Glomerular endothelial cell (primary cell): Measurements from ENCODE around the gene STK25. TPM values are rescaled to one million over a fixed set of nuclear protein-coding genes. Genes with fewer than 3 reads are reported as not detected.
"Not testable (repeated sequence)": the region's sequence is repeated elsewhere in the genome, so short reads cannot be mapped to it uniquely, and the experiment has no call there.

Experiments
- DNase-seq: peaks from one replicate; pipeline ENCODE4 v3.0.0-alpha.2; 2011; ENCODE audit warnings: low read depth, low spot score; ENCODE audit errors: extremely low read depth
- total RNA-seq: library from RNA; depleted of rRNA; stranded (reverse); fragments of >200 nt; gene quantifications from 2 replicates; pipeline ENCODE4 v1.2.3, GENCODE V29; 2015

Gene STK25
- total RNA-seq, 1 donor from 2014 or later, result 334 TPM

DNA sequence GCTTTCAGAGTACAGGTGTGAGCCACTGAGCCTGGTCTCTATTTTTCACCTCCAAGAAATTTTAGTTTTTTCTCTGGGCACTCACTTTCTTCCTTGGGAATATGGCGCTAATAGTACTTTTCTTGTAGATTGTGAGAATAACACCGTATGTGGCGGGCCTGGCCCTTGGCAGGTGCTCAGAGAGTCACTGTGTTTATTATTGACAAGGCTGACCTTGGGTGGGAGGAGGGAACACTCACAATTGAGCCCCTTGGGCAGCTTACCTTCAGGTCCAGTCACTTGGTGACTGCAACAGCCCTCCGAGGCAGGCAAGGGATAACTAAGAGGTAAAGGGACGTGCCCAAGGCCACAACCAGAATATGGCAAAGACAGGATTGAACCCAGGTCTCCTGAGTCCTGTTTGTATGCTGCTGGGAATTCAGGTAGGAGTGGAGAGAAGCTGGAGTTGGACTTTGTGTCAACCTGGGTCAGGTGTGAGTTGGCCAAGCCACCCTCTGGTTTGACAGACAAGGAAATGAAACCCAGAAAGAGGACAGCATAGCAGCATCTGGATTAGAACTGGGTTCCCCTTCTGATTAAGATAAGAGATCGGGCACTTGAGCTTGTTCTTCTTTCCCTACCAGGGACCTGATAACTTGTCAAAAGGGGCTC, 2.8 kb upstream of the STK25 start:
- no peak for DNase-seq

DNA sequence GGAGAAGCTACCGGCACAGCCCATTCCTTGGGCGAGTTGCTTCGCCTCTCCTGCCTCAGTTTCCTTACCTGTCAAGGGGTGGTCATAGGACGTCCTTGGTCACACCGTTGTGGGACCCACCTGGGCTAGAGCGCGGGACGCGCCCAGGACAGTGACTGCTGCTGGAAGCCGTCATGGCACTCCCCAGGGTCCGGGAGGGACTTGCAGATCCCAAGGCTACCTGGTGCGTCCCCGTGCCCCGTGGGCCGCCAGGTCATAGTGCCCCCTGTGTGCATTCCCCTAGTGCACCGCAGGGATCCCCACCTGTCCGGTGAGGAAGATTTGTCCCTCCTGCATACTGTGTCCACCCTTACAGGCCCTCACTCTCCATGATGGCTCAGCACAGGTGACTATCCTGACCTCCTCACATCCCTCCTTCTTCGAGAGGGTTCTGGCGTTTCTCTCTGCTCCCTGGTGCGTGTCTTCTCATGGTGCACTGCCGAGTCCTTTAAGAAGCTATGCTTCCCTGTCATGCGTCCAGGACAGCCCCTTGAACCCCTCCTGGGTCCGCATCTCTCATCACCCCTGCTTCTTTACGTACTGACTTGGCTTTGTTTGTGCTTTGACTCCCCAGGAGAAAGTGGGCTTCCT, 886 bp upstream of the STK25 start:
- no peak for DNase-seq

DNA sequence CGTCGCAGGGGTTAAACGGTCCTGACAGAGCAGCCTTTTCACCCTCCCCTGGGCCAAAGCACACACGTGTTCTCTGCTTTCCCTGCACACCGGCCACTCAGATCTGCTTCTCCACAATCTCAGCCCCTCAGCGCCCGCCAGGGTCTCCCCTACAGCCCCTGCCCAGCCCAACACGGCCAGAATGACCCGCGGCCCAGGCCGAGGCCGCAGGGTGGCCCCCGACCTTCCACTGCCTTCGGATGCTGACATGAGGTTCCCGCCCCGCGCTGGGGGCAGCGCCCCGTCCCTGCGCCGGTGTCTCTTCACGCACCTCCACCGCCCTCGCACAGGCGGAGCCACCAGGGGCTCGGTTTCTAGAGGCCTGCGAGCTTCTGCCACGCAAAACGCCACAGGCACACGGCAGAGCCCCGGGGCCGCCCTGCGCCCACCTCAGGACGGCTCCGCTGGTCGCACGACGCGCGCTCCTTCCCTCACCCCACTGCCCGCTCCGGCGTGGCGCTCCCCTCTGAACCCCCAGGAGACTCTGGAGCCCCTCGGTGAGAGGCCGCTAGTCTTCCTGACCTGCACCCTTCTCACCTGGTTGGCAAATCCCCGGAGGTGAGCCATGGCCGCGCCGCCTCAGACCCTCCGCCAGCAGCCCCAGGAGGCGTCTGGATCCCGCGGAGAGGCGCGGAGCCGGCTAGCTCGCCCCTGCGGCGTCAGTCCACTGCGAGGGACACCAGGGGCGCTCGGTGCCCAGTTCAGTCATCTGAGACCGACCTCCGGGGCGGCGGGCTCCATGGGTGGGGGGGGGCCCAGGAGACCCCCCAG, 749 bp downstream of the STK25 start:
- DNase-seq, result no peak

DNA sequence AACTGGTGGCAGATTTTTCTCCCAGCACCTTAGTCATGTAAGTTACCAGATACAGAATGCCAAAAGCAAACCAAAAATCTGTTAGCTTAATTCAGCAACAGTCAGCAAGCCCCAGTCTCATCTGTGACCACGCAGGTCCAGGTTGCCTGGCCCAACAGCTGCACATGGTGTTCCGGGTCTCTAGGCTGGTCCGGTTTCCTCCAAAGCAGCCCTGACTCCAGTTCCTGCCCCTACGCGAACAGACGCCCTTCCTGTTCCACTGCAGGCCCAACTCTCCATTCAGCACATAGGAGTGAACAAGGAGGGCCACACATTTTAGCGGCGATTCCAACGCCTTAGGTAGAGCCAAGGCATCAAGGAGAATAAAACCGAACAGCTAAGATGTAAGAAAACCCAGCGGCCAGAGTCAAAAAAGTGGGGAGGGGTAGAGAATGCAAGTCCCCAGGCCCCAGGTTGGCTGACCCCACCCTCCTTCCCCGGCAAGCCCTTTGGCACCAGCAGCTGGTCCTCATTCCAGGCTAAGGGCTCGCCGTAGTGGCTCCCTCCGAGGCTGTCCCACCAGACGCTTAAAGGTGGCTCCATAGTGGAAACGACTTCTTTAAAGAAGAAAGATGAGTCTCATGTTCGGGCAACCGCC, 1.5 kb downstream of the STK25 start:
- DNase-seq, result no peak

DNA sequence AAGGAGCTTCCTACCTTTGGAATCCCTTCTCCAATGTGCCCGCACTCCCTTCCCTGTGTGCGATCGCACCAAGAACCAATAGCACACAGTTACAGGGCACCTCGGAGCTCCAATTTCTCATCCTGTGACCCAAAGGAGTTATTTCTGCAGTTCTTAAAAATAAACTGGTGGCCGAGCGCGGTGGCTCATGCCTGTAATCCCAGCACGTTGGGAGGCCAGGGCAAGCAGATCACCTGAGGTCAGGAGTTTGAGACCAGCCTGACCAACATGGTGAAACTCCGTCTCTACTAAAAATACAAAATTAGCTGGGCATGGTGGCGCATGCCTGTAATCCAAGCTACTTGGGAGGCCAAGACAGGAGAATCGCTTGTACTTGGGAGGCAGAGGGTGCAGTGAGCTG, 2.1 kb downstream of the STK25 start:
- not testable (repeated sequence) for DNase-seq

DNA sequence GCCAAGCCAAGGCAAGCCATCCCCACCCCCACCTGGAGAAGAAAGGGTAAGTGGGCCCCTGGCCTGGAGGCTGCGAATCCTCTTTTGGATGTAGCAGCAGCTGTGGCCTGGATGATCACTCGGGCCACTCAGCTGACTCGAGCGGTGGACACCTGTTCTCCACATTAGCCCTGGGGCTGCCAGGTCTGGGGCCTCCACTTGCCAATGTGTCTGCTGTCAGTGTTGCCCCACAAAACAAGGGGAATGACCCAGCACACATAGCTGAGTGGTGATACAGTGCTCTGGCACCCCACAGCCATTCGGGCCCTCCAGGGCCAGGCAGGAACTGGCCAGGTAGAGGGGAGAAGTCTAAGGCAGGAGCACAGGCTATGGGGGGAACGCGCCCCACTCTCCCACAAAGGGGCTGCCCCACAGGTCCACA, 2.6 kb downstream of the STK25 start:
- no peak for DNase-seq

DNA sequence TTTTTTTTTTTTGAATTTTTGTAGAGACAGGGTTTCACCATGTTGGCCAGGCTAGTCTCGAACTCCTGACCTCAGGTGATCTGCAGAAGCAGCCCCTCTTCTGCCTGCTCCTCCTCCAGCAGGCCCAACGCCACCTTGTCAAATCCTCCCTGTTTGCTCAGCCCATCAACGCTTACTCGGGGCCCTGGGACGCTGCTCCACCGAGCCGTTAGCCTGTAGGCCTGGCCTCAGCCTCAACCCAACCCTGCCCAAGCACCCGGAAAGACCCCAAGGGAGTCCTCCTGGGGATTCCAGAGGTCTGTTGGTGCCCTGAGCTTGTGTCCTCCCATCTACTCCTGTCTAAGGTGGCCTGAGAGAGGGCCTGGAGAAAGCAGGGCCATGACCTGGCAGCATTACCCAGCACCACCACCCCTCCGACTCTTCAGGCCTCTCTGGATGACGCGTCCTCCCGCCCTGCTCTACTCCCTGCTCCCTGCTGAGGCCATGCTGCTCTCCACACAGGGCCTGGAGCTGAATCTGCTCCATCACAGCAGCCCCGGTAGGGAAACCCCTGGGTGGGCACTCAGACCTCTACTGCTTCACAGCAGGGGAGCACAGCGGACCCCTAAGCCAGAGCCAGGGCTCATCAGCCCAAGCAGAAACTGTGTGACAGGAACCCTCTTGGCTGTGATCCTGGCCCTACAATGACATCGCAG, 3.2 kb downstream of the STK25 start:
- no peak for DNase-seq

DNA sequence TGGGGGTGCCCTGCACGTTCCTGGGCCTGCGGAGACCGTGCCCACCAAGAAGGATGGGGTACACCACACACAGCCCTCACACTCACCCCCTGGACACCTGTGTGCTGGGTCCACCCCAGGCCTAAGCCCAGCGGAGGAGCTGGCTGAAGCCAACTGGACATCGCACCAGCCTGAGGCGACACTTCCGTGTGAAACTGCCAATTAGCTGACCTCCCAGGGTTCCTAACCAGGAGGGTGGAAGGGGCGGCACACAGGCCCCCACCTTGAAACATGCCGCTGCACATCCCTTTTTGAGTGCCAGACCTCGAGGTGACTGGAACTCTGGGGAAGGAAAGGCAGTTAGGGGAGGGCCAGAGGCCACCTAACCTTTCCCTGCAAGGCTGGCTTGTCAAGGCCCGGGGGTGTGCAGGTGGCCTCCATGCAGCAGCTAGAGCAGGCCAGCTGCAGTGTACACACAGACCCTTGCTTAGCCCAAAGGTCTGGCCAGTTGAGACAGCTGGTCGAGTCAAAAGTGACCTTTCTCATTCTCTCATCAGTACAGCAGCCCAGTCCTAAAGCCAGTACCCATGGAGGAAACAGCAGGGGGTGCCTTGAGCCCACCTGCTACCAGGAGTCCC, 4.5 kb downstream of the STK25 start:
- DNase-seq, result no peak

DNA sequence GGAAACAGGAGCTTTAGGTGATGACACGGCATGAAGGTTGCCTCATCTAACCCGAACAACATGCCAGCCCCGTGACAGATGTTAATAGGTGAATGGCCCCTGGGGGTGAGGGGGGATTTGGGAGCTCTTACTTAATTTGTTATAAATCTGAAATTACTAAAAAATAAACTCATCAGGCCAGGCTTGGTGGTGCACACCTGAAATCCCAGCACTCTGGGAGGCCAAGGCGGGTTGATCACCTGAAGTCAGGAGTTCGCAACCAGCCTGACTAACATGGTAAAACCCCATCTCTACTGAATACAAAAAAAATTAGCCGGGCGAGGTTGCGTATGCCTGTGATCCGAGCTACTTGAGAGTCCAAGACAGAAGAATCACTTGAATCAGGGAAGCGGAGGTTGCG, 6.1 kb downstream of the STK25 start:
- no peak for DNase-seq

DNA sequence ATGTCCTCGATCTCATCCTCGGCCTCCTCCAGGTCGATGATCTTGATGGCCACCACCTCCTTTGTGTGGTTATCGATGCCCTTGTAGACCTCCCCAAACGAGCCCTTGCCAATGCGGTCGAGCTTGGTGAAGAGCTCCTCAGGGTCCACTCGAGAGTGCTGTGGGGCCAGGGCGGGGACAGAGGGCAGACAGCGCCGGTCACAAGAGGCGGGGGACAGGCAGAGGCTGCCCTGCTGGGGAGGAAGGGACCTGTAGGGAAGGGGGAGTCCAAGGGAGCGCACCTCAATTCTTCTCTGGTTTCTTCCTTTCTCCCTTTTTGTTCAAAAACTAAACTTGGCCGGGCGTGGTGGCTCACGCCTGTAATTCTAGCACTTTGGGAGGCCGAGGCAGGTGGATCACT, 6.8 kb downstream of the STK25 start:
- DNase-seq, result no peak

DNA sequence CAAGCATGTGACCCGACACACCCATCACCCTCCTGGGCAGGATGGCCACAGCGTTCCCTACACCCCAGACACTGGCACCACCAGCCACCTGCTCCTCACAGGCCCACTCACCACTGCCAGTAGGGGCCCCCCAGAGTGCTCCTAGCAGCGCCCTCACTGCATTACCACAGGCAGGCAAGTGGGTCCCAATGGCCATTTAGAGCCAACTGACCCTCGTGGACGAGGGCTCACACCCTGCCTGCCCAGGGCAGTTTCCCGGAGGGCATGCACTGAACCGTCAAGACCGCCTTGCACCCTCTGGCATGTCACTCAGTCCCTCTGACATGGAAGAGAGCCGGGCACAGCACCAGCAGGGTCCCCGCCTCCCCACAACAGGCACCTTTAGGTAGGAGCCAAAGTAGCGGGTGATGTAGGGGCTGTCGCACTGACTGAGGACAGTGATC, 7.3 kb downstream of the STK25 start:
- DNase-seq, result no peak

DNA sequence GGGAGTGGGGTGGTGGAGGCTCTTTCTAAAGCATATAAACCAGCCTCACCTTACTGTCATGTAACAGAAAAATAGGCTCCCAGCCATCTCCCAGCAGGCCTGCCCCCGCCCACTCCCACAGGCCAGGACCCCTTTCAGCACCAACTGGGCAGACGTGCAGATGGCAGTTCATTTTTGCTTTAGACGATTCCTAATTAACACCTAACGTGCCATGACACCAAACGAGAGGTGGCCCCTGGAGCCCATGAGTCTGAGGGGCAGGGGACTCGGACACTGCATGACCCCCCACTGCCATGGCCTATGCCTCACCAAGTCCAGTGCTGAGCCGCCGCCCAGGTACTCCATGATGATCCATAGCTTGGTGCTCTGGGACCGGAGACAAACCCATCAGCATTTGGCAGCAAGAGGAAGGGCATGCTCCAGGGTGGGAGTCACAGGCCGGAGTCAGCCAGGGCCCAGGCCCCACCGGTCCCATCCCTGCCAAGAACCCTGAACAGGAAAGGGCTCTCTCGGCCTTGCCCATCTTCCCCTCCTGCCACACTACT, 7.9 kb downstream of the STK25 start:
- no peak for DNase-seq

DNA sequence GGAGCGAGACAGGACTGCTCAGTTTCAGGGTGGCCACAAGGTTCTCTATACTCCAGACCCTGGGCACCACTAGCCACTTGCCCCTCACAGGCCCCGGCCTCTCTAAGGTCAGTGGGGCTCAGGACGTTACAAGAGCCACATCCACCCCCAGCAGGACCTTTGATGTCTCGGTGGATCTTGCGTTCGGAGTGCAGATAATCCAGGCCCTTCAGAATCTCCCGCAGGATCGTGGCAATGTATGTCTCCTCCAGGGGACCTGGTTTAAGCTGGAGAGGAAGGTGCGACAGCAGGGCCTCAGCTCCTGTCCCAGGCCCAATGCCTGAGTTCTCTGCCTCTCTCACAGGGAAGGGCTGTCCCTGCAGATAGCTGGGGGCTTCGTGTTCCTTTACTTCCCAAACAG, 8.4 kb downstream of the STK25 start:
- no peak for DNase-seq

DNA sequence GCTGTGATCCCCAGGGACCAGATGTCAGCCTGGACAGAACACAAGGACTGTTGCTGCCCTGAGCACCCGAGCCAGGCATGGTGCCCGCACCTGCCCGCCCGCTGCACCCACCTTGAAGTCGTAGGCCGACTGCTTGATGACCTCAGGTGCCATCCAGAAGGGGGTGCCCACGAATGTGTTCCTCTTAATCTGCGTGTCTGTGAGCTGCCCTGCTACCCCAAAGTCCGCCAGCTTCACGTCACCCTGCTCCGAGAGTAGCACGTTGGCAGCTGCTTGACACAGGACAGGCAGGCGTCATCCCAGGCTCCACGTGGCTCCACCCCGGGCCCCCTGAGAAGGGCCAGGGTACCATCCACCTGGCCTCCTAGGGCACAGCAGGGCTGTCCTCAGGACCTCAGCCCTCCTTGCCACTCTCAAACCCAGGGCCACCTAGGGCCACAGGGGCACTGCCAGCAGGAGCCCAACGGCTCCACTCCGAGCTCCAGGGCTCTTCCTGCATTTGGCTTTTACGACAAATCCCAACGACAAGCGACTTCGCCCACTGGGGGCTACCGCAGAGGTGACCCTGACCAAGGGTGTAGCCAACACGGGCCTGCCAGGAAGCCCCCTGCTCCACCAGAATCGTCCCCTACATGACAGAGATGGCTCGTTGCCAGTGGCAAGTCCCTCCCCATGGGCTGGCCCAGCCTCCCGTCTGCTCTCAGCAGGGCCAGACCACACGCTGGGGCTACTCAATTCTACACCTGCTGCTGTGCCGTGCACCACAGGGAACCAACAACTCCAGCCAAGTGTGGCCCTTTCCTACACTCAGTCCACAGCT, 9.0 kb downstream of the STK25 start:
- no peak for DNase-seq

DNA sequence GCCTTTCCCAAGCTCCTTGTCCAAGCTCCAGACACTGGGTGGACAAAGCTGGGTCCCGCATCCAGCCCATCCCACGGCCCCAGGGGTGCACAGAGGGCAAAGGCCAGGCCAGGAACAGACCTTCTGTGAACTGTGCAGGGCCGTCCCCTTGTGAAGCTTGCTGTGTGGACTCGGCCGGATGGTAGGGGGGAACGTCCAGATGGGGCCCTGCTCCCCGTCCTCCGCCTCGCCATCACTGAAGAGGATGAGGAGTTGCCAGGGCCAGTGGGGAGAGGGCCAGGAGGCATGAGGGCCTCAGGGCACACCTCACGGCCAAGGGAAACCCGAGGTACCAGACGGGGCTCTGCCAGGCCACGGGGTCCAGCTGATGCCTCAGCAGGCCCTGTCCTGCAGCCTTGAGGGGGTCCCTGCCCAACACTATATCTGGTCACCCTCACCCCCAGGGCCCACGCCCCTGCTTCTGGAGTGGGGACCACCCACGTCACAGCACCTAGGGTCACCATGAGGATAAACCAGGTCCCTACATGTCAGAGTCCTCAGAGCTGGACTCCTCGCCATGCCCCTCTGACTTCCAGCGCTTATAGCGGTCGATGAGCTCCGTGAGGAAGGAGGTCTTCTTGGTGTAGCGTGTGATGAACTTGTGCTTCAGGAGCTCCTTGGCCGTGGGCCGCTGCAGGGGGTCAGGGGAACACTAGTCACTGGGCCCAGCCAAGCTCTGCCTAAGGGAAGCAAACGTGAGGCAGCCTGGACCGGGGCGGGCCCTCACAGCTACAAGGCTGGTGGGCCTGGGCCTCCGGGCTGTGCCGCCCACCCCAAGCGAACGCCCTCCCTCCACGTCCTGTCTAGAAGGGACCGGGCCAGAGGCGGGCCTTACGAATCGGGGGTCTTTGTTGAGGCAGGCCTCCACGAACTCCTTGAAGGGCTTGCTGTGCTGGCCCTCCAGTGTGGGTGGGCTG, 10.0 kb downstream of the STK25 start:
- no peak for DNase-seq

DNA sequence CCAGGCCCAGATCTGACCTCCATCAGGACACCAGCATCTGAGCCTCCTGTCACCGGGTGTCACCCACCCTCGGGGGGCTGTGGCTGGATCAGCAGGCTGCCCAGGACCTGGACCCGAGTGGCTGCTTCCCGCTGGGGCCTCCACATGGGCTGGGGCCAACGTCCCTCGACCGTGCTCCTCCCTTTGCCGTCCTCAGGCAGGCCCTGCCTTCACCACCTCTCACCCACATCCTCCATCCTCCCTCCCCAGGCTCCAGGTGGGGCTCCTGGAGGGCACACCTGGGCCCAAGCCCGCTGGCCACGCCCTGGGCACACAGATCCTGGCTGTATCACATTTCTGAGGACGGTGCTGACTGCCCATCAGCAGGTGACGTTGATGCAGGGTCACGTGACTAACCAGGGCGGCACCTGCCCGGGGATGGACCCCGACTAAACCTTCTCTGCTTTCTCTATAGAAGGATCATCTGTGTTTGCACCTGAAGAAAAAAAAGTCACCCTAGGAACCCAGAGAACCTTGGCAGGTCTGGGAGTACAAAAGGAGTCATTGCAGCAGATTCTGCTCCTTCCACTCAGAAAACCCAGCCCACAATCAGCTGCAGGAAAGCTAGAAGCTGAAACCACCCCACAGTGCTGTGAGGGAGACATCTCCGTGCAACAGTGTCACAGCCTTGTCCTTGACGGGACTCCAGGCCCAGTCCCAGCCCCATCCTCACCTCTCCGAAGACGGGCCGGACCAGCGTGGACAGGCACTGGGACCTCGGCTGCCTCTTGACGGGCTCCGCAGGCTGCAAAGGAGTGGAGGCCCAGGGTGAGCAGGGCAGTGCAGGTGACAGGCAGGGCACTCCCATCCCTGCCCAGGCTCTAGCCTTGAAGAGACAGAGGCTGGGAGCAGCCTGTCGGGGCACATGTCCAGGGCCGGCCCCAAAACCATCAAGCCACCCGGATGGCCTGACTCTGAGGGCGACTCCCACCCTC, 11.2 kb downstream of the STK25 start:
- no peak for DNase-seq
